Suppressor macrophage treated with lipopolysaccharide for 1 hour (primary cell): Measurements from ENCODE around the gene ANKRD9.
"Not testable (repeated sequence)": the region's sequence is repeated elsewhere in the genome, so short reads cannot be mapped to it uniquely, and the experiment has no call there.

Experiments
- DNase-seq, 3 donors: peaks; one replicate each; pipeline ENCODE4 v3.0.0-alpha.2; 2020 to 2022

The ANKRD9 gene

DNA sequence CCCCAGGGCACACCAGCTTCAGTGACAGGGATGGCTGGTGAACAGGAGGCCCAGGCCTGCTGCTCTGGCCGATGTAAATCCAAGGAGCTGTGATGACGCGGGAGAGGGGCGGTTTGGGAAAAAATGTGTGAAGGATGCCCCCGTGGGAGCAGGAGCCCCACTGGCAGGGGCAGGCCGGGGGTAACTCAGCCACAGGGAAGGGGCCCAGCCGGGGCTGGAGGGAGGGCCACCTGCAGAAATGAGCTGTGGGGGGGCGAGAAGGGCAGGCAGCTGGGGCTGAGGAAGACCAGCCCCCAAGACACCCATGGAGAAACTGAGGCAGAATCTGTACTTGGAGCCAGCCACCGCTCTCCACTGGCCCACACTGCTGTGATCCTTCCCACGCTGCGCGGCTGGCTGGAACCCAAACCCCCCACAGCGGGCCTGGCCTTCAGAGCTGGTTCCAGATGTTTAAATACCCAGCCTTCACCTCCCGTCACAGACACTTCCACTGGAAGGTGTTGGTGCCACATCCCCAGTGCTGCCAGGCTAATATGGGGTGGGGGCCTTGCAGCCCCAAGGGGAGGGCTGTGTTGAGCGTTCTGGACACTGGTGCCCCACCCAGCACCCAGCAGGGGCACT is 28.5 kb upstream of the ANKRD9 start:
- no peak for DNase-seq

DNA sequence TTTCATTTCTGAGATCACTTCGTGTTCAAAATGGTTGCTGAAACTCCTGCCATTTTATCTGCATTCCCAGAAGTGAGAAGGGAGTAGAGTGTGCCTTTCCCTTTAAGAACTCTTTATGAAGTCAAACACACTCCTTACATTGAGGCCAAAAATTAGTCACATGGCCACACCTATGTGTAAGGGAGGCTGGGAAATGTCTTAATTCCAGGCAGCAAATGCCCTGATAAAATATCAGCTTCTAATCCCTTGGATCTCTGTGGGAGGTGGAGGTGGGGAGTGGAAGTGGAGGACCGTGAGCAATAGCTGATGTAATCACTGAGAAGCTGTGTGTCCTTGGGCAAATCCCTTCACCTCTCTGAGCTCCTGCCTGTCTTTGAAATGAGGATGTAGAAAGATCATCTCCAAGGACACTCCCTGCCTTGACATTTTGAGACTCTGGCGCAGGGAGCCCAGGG is 22.7 kb upstream of the ANKRD9 start:
- DNase-seq, result no peak

DNA sequence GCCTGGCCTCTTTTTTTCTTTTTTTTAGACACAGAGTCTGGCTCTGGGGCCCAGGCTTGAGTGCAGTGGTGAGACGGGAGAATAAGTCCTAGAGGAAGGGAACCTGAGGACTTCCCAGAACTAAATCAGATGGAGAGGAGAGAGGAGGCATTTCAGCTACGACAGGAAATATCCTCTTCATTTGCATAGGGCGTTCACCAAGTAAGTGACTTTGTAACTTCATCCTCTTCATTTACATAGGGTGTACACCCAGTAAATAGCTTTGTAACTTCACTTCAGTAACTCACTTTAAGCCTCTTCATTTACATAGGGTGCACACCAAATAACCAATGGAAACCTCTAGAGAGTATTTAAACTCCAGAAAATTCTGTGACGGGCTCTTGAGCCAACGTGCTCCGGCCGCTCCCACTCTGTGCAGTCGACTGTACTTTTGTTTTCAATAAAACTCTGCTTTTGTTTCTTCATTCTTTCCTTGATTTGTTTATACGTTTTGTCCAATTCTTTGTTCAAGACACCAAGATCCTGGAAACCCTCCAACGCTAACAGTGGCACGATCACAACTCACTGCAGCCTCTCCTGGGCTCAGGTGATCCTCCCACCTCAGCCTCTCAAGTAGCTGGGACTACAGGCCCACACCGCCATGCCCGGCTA is 21.4 kb upstream of the ANKRD9 start:
- DNase-seq, result peak in 1 of 3 donors; percentile 84

GRCh38 chr14:102528431-102529170 is 19.0 kb upstream of the ANKRD9 start:
- DNase-seq, result peak; percentile 66 to 74 (median 71)

DNA sequence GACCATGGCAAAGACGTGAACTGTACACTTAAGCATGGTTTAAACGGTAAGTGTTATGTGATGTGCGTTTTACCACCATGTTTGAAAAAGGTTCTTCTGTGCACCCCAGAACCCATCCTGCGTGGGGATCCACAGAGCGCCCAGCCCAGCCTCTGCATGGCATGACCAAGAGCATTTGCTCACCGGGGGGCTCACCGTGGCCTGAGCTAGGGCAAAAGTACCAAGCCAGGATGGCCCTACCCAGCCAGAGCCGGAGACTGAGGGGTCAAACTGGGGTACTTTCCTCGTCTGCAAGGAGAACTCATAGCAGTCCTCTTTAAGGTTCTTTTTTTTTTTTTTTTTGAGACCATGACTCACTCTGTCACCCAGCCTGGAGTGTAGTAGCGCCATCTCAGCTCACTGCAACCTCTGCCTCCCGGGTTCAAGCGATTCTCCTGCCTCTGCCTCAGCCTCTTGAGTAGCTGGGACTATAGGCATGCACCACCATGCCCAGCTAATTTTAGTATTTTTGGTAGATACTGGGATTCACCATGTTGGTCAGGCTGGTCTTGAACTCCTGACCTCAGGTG is 16.4 kb upstream of the ANKRD9 start:
- peak; percentile 33 to 61 (median 41) for DNase-seq

DNA sequence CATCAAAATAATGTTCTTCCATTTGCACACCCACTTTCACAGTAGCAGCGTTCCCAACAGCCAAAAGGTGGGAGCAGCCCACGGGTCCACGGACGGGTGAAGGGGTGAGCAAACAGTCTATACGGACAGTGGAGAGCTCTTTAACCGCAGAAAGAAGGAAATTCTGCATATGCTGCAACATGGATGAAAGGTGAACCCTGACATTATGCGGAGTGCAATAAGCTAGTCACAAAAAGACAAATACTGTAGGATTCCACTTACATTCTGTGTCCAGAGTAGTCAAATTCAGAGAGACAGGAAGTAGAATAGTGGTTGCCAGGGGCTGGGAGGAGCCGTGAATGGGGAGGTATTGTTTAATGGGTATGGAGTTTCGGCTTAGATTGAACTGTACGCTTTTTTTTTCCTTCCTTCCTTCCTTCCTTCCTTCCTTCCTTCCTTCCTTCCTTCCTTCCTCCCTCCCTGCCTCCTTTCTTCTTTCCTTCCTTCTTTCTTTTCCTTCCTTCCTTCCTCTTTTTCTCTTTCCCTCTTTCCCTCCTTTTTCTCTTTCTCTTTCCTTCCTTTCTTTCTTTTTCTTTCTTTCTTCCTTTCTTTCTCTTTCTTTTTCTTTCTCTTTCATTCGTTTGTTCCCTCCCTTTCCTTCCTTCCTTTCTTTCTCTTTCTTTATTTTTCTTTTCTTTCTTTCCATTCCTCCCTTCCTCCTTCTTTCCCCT is 15.8 kb upstream of the ANKRD9 start:
- DNase-seq, result peak in 2 of 3 donors; percentile 31 to 49

GRCh38 chr14:102524451-102525218 is 15.1 kb upstream of the ANKRD9 start:
- peak; percentile 97 to 98 (median 98) for DNase-seq

DNA sequence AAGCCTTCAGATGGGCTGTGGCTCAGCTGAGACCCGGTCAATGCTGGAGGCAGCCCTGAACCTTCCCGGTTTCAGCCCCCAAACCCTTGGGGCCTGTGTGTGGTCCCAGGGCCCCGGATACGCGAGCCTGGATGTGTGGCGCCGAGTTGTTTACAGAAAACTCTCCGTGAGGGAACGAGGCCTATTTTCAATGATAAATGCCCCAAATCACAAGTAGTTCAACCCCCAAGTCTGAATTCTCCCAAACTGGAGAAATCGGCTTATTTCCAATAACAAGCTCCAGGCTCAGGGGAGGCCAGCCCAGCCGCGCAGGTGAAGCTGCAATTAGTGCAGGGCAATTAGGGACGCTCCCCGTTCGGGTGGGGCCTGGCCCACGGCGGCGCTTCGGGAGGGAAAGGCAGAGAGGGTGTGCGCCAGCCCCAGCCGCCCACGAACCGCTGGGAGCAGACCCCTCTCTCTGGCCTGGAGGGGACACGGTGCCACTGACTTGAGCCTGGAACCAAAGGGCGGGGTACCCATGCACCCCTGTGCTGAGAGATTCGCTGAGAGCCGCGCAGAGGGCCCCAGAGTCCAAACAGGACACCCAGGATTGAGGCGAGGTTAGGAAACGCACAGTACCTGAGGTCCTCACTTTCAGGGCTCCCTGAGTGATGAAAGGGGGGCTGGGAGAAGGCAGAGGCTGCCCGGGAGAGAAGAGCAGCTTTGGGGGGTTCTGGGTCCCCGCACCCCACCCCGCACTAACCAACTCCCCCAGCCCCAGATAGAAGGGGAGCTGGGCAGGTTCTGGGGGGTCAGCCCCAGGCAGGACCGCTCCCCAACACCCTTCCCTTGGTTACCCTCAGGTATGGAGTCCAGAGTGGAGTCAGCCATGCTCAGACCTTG is 14.2 kb upstream of the ANKRD9 start:
- no peak for DNase-seq

DNA sequence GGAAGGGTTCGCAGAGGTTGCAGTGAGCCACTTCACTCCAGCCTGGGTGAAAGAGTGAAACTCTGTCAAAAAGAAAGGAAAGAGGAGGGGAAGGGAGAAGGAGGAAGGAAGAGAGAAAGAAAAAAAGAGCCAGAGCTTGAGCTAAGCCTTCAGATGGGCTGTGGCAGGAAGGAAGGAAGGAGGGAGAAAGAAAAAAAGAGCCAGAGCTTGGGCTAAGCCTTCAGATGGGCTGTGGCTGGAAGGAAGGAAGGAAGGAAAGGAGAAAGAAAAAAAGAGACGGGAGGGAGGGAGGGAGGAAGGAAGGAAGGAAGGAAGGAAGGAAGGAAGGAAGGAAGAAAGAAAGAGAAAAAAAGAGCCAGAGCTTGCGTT is 13.6 kb upstream of the ANKRD9 start:
- DNase-seq, result no peak

DNA sequence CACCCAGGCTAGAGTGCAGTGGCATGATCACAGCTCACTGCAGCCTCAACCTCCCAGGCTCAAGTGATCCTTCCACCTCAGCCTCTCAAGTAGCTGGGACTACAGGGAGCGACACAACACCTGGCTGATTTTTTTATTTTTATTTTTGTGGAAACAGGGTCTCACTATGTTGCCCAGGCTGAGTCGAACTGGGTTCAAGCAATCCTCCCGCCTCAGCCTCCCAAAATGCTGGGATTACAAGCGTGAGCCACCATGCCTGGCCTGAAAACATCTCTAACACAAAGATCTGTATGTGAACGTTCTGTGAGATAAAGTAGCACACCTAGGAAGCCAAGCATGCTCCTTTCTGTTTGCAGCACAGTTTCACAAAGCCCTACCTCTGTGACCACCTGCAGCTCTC is 10.1 kb upstream of the ANKRD9 start:
- not testable (repeated sequence) for DNase-seq

DNA sequence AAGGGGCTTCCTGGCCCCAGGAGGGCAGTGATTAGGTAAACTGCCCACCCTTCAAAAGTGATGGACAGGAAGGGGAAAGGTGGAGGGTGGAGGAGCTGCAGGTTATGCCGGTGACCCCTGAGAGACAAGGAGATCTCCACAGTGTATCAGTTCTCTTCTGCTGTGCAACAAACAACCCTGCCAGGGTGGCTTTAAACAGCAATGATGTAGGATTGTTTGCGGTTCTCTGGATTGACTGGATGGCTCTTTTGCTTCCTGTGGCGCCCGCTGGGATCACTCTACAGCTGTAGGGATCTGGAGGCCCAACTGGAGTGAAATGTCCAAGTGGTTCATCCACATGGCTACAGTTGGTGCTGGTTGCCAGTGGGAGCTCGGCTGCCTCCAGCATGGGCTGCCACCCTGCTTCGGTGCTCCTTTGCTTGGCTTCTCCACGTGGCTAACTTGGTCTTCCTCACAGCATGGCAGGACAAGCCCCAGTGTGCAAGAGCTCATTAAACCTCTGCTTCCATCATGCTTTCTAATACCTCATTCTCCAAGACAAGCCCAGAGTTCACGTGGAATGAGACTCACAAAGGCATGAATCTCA is 8.6 kb upstream of the ANKRD9 start:
- DNase-seq, result no peak

DNA sequence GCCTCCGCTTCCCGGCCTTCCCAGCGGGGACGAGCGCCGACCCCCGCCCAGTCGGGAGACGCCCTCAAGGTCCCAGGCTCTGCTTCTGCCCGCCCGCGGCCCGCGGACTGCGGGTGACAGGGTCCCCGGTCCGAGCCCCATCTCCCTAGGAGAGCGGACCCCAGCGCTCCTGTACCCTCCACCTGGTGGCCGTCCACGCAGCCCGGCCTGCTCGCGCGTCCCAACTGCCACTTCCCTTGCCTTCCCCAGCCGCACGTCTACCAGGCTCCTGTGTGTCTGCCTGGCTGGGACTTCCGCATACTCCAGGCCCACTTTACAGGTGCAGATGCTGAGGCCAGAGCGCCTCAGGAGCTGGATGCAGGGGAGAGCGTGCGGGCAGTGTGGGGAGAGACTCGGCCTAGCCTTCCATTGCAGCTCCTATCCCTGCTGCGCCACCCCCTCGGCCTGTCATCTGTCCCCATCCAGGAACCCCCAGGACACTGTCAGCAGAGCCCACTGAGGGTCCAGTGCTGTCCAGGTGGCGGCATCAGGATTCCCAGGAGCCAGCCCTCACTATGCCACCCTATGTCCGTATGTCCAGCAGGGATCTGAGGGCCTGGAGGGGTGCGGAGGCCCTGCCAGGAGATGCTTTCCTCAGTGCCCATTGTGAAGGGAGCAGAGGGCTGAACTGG is 8.0 kb upstream of the ANKRD9 start:
- no peak for DNase-seq

GRCh38 chr14:102516531-102517391 is 7.2 kb upstream of the ANKRD9 start:
- peak; percentile 72 to 81 (median 76) for DNase-seq

DNA sequence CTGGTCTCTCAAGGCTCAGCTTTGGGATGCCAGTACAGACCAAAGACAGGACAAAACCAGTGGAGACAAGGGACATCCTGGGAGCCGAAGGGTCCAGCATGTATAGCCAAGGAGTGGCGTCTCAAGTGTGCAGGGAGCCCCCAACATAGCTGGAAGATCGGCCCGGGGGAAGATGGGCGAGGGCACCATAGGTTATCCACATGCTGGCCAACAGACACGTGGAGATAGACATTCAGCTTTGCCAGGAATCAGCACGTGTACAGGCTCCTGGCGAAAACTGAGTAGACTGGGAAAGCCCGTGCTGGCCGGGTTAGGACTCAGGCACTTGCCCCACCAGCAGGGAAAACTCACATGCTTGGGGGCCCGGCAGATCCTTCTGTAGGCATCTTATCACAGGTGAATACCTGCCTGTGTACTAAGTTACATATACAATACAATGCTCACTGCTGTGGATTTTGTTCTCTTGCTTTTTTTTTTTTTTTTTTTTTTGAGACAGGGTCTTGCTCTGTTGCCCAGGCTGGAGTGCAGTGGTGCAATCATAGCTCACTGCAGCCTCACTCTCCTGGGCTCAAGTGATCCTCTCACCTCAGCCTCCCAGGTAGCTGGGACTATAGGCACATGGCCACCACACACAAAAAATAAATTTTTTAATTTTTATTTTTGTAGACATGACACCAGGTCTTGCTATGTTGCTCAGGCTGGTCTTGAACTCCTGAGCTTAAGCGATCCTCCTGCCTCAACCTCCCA is 5.6 kb upstream of the ANKRD9 start:
- no peak for DNase-seq

- no peak for DNase-seq
Observed at GRCh38 chr14:102513899-102514772, 4.6 kb upstream of the ANKRD9 start.

- DNase-seq, result no peak
Observed at GRCh38 chr14:102512793-102513300, 3.3 kb upstream of the ANKRD9 start.

DNA sequence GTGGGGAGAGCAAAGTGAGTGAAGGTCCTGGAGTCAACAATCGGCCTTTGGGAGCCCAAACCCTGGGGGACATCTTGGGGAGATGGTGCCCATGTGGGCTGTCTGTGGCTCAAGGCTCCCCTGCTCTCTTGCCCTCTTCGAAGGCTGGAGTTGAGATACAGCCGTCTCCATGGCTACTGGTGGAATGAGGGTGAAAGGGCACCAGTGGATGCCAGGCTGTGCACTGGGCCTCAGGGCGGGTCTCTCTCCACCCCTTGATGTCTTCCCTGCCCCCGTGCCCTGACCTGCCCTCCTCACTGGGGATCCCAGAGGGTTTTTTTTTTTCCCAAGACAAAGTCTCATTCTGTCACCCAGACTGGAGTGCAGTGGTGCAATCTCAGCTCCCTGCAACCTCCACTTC is 2.0 kb upstream of the ANKRD9 start:
- DNase-seq, result no peak
